ENCODE results near the gene ITPKA. TPM values are rescaled to one million over a fixed set of nuclear protein-coding genes. Genes with fewer than 3 reads are reported as not detected.

Gene ITPKA
- total RNA-seq, 4 donors from 2014 or later = 0.83 to 1.5 TPM; not detected in 2

DNA sequence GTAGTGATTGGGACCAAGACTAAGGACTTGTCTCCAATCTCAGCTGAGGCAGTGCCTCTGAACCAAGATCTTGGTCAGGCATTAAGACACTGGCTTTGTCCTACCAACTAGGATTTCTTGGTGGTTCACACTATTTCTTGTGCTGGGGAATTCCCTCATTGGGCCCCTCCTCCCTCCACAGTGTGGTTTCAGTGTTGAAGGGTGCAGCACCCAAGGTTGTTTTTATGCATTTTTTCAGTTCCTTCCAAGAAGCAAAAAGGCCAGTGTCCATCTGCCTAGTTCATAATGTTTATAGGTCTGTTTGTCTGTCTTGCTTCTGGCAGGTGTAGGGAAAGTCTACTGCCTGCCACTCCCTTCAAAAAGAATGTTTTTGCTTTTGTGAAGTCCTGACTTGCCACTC is 10.6 kb upstream of the ITPKA start:
- intact Hi-C loops (cut with DNase I) = no loop called here

GRCh38 chr15:41483519-41483918 is 10.2 kb upstream of the ITPKA start:
- Histone ChIP-seq H3K36me3 (peaks cover 29 to 32% of the 10 kb centered on the region in 2 donors), H3K4me3 (replicated peaks in 1 of 3) (no peak overlapping the region), H3K27ac (no peak overlapping the region), H3K9me3 (no peaks in the 10 kb centered on the region), H3K27me3 (no peaks in the 10 kb centered on the region), H3K4me1 (no peaks in the 10 kb centered on the region)
- DNase-seq = no peak
- TF ChIP-seq, protein P1, sequence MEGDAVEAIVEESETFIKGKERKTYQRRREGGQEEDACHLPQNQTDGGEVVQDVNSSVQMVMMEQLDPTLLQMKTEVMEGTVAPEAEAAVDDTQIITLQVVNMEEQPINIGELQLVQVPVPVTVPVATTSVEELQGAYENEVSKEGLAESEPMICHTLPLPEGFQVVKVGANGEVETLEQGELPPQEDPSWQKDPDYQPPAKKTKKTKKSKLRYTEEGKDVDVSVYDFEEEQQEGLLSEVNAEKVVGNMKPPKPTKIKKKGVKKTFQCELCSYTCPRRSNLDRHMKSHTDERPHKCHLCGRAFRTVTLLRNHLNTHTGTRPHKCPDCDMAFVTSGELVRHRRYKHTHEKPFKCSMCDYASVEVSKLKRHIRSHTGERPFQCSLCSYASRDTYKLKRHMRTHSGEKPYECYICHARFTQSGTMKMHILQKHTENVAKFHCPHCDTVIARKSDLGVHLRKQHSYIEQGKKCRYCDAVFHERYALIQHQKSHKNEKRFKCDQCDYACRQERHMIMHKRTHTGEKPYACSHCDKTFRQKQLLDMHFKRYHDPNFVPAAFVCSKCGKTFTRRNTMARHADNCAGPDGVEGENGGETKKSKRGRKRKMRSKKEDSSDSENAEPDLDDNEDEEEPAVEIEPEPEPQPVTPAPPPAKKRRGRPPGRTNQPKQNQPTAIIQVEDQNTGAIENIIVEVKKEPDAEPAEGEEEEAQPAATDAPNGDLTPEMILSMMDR (IDR thresholded peaks at IDR 0.05) = no peak
- no peak for TF ChIP-seq POLR2A (IDR thresholded peaks at IDR 0.05)
- WGBS, 2 donors = 94 to 100% methylated on average over 2 of the region's 2 CpGs
- intact Hi-C loops (cut with DNase I) = no loop called here

More for the DNA sequence above, 10.6 kb upstream of the ITPKA start:
- DNase-seq = no peak
- Histone ChIP-seq H3K4me3 (replicated peaks in 1 of 3) (no peak overlapping the region), H3K27ac (no peak overlapping the region), H3K27me3 (no peaks in the 10 kb centered on the region), H3K4me1 (no peaks in the 10 kb centered on the region), H3K36me3 (peaks cover 30 to 34% of the 10 kb centered on the region in 2 donors), H3K9me3 (no peaks in the 10 kb centered on the region)
- no peak for TF ChIP-seq POLR2A (IDR thresholded peaks at IDR 0.05)
- TF ChIP-seq, protein P1 (IDR thresholded peaks at IDR 0.05) = no peak

GRCh38 chr15:41484937-41485625 is 8.6 kb upstream of the ITPKA start:
- WGBS, 2 donors = 64 to 75% methylated on average over 7 to 9 of the region's 11 CpGs
- intact Hi-C loops (cut with DNase I) = no loop called here
- no peak for TF ChIP-seq POLR2A (IDR thresholded peaks at IDR 0.05)
- TF ChIP-seq, protein P1 (IDR thresholded peaks at IDR 0.05) = no peak

GRCh38 chr15:41486286-41486685 is 7.4 kb upstream of the ITPKA start:
- Histone ChIP-seq H3K27me3 (peaks cover 3% of the 10 kb centered on the region), H3K4me3 (replicated peaks in 1 of 3) (no peak overlapping the region), H3K36me3 (peaks cover under 1 to 6% of the 10 kb centered on the region in 2 donors), H3K27ac (no peak overlapping the region), H3K4me1 (no peaks in the 10 kb centered on the region), H3K9me3 (no peaks in the 10 kb centered on the region)
- TF ChIP-seq, protein P1 (IDR thresholded peaks at IDR 0.05) = no peak
- TF ChIP-seq POLR2A (IDR thresholded peaks at IDR 0.05) = no peak
- intact Hi-C loops (cut with DNase I) = no loop called here
- no peak for DNase-seq
- 85 to 89% methylated on average over 11 to 37 of the region's 43 CpGs for WGBS, 2 donors

More at GRCh38 chr15:41484937-41485625, 8.6 kb upstream of the ITPKA start:
- no peaks in the 10 kb centered on the region for H3K9me3 ChIP-seq
- H3K27ac ChIP-seq = no peak overlapping the region
- H3K36me3 ChIP-seq = peaks cover 13 to 16% of the 10 kb centered on the region in 2 donors
- no peaks in the 10 kb centered on the region for H3K27me3 ChIP-seq
- H3K4me3 ChIP-seq (replicated peaks in 1 of 3) = no peak overlapping the region
- DNase-seq = no peak
- no peaks in the 10 kb centered on the region for H3K4me1 ChIP-seq

DNA sequence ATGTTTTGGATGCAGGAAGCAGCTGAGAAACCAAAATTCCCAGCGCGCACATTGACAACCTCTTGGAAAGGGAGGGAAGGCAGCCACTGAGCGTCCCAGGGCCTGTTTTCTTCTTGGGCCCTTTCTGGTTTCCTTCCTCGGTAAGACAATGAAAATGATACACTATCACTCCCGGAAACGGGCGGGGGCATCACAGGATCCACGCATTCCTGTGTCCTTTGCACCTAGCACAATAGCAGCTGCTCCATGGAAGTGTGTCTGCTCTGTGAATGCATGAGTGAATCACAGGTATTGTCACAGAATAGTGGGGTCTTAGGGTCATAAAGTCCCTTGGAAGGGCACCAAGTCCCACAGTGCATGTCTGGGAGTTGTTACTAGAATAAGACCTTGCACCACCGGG is 6.3 kb upstream of the ITPKA start:
- 55 to 71% methylated on average over 9 of the region's 9 CpGs for WGBS, 2 donors
- intact Hi-C loops (cut with DNase I) = no loop called here
- Histone ChIP-seq H3K27ac (no peak overlapping the region), H3K4me1 (peaks cover under 1 to 1% of the 10 kb centered on the region in 2 donors), H3K9me3 (no peaks in the 10 kb centered on the region), H3K4me3 (replicated peaks in 1 of 3) (no peak overlapping the region), H3K27me3 (peaks cover 4% of the 10 kb centered on the region), H3K36me3 (no peaks in the 10 kb centered on the region)
- TF ChIP-seq, protein P1 (IDR thresholded peaks at IDR 0.05) = no peak
- no peak for TF ChIP-seq POLR2A (IDR thresholded peaks at IDR 0.05)
- no peak for DNase-seq

Data from thyroid gland (tissue), 4 donors.